H1 (cell line): Measurements from ENCODE around the gene CACNG4.

Experiments
- GABPA ChIP-seq: IDR thresholded peaks from 2 replicates; pipeline ENCODE4 v1.6.1; 2011; ENCODE audit warnings: mild to moderate bottlenecking, low read length, moderate library complexity, borderline replicate concordance; ENCODE audit not compliant: insufficient read depth
- POLR2A ChIP-seq, 2 experiments: IDR thresholded peaks; 1 replicate in 1 of 2; 2 replicates in 1 of 2; pipeline ENCODE4 v1.6.1; 2011; ENCODE audit warnings: low read depth in 2 of 2, low read length in 2 of 2, mild to moderate bottlenecking in 2 of 2; ENCODE audit errors: control extremely low read depth in 1 of 2
- TF ChIP-seq, protein P1 (sequence below), 3 experiments: IDR thresholded peaks; 1 replicate in 2 of 3; 2 replicates in 1 of 3; pipeline versions ENCODE4 v1.5.1 to v1.6.1; 2011; ENCODE audit warnings: low read length in 3 of 3, mild to moderate bottlenecking in 3 of 3, inconsistent platforms in 2 of 3, low read depth in 1 of 3, moderate library complexity in 1 of 3; ENCODE audit not compliant: insufficient read depth in 1 of 3; ENCODE audit errors: control extremely low read depth in 1 of 3

DNA sequence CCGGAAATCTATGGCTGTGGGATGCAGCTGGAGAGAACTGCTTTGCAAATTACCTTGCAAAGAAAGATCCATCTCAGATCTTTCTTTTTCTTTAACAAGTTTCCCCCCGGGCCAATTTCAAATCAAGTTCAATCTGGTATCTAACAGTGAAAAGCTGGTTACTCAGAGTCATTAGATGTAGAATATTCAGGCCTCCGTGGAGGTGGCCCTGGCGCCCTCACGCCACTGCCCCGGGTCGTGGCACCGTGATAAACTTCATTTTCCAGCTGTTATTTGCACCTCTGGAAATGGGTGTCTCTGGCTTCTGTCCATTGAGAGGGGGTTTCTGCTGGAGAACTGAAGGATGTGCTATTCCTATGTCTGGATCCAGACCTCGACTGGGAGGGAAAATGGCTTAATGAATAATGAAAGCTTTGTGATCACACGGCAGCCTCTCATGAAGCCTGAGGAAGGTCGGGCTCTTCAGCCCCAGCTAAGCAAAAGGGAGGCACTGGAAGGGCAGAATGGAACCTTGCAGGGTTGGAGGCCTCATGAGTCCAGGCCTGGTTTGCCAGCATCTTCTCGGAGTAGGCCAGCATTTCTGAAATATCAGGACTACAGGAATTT lies 30.5 kb downstream of the CACNG4 start:
- TF ChIP-seq GABPA: no peak
- TF ChIP-seq POLR2A (IDR thresholded peaks at IDR 0.05; ENCODE audit: control extremely low read depth in 1 of 2, low read depth in 2 of 2, low read length in 2 of 2): no peak
- TF ChIP-seq, protein P1, sequence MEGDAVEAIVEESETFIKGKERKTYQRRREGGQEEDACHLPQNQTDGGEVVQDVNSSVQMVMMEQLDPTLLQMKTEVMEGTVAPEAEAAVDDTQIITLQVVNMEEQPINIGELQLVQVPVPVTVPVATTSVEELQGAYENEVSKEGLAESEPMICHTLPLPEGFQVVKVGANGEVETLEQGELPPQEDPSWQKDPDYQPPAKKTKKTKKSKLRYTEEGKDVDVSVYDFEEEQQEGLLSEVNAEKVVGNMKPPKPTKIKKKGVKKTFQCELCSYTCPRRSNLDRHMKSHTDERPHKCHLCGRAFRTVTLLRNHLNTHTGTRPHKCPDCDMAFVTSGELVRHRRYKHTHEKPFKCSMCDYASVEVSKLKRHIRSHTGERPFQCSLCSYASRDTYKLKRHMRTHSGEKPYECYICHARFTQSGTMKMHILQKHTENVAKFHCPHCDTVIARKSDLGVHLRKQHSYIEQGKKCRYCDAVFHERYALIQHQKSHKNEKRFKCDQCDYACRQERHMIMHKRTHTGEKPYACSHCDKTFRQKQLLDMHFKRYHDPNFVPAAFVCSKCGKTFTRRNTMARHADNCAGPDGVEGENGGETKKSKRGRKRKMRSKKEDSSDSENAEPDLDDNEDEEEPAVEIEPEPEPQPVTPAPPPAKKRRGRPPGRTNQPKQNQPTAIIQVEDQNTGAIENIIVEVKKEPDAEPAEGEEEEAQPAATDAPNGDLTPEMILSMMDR (IDR thresholded peaks at IDR 0.05; ENCODE audit: control extremely low read depth in 1 of 3, insufficient read depth in 1 of 3, low read depth in 1 of 3, low read length in 3 of 3): no peak
